Left ventricle myocardium superior (tissue), 1 donor: ENCODE data around the gene ZDHHC22. TPM values are rescaled to one million over a fixed set of nuclear protein-coding genes. Genes with fewer than 3 reads are reported as not detected.

Source experiments
- ATAC-seq: fragments of 200-7000 bp; cut with Tn5 transposase; one replicate; pipeline ENCODE4 v1.9.1; 2020; ENCODE audit warnings: mild to moderate bottlenecking, moderate library complexity
- DNase-seq: peaks from one replicate; pipeline ENCODE4 v3.0.0-alpha.2; 2020
- intact Hi-C: fragments of 100-400 bp; cut with micrococcal nuclease; formaldehyde crosslinking; loops from one replicate; pipeline ENCODE4 v1.11.0; 2022
- total RNA-seq: library from RNA; stranded (reverse); fragmentation: NEBNext Ultra II Directional; extraction: Animal tissue kit (Norgen Biotek cat#: 25700); gene quantifications from one replicate; pipeline ENCODE4 v1.2.1, GENCODE V29; 2021
- donor health status: DM: no; HTN: yes; CAD: no; lungs with severe emphysema.

Gene ZDHHC22
- total RNA-seq, 1 donor from 2014 or later: not detected

DNA sequence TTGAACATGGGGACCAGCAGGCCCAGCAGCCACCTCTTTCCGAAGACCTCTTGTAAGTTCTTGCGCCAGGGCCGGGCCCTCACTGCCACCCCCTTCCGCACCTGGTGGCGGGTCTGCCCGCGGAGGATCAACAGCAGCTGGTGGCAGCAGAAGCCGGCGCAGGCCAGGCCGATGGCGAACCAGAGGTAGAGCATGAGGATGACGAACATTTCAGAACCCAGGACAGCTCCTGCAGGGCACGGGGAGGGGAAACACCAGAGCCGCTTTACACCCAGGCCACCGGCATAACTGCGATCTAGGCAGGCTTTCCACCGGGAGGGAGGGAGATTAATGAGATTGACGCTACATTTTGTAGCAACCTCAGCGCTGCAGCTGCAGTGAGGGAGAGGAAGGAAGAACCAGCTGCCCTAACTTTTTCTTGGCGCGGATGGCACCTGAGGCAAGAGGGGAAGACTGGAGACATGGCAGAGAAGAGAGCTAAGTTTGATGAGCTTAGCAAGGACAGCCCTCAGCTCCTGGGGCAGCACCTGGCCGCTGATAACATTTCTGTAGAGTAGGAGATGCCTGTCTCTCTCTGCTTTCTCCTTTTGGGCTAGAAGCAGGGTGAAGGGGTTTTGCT, 7.8 kb downstream of the ZDHHC22 start:
- intact Hi-C loops: no loop called here
- peak; percentile 88 for ATAC-seq
- peak; percentile 58 for DNase-seq

DNA sequence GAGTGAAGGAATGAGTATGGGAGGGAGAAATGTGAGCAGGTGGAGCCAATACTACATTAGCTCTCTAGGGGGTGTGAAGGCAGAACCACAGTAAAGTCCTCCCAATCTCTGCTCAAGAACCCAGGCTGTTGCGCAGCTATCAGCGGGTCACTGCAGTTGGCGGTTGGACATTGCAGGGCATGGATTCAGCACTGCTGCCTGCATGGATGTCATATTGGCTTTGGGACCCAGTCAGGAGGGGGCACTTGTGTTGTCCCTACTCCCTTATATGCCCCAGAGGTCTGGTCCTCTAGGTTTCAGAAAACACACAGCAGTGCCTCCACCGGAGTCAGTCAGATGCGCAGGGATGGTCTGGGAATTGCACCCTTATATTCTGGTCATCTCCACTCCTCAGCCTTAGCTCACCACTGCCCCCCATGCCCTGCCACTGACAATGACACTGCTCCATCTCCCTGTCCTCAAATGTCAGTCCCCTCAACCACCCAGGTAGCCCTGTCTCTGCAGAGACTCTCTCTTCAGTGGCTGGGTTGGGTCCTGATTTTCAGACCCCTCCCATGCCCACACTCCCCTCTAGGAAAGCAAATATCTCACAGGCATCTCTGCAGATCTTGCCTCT, 9.6 kb downstream of the ZDHHC22 start:
- DNase-seq: no peak
- no peak for ATAC-seq
- intact Hi-C loops: no loop called here

DNA sequence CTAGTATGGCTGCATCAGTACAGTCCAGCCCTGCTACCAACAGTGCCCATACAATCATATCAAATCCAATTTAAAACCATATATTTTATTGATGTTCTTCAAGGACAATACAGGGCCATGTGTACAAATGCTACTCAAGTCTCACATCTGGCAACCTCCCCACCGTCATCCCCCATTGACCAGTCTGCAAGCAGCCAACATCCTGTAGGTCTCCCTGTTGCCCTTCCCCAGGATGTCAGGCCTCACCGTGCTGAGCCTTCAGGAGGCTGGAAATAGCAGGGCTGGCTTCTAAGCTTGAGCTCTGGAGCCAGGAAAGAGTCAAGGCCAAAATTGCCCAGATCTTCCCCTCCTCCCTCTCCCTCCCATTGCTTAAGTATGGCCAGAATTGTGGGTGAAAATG, 10.4 kb downstream of the ZDHHC22 start:
- intact Hi-C loops: no loop called here
- ATAC-seq: no peak
- DNase-seq: no peak

DNA sequence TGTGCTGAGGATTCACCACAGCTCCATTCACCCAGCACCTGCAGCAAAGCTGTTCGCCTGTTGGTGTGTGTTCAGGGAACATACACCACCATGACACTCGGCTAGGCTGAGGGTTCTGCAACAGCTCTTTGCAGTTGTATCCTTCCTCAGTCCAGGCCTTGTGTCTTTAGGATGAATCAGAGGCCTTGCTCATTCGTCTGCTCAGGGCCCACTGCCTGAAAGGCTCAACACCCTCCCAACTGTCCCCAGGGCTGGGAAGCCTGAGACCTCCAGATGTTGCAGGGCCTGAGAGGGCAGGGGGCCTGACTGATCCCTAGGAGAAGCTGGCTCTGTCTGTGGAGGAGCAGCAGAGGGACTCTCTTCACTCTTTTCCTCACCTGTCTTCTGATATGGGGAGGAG, 11.2 kb downstream of the ZDHHC22 start:
- ATAC-seq (no peak), DNase-seq (no peak)
- intact Hi-C loops: no loop called here

DNA sequence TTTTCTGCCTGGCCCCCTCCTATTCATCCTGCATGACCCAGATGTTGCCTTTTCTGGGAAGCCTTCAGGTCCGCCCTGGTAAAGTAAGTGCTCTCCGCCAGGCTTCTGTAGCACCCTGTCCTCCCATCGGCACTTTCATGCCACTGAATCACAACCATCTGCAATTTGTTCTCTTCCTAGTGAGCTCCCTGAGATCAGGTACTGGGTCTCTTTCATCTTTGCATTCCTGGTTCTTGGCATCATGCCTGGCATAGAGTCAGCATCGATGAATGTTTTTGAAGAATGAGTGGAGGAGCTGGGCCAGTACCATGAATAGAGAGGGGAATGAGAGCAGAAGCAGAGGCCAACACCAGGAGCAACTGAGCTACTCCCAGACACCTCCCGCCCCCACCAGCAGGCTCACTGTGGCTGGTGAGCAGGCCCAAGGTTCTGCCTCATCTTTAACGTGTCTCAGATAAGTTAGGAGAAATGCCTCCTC, 13.1 kb downstream of the ZDHHC22 start:
- intact Hi-C loops: no loop called here
- ATAC-seq (no peak), DNase-seq (no peak)

DNA sequence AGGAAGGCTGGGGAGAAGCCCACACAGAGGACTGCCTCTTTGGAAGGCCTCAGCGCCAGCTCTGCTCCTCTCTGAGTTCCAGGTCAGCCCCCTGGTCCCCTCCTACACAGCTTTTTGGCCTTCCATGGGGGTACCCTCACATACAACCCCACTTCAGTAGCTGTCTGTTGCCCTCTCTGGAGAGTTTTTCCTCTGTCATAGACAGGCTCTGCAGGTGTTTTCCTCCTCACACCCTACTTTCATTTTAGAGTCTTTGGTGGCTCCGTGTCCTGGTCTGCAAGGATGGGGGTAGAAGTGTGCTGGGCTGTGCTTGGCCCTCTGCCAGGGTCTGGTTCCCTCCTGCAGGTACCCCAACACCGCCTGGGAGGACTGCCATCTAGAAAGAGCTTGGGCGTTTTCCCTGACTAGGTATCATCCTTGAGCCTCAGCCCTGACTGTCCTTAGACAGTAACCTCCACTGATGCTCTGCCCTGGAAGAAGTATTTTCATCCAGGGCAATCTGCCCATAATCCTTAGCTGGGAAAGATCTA, 15.1 kb downstream of the ZDHHC22 start:
- ATAC-seq (no peak), DNase-seq (no peak)
- intact Hi-C loops: no loop called here

DNA sequence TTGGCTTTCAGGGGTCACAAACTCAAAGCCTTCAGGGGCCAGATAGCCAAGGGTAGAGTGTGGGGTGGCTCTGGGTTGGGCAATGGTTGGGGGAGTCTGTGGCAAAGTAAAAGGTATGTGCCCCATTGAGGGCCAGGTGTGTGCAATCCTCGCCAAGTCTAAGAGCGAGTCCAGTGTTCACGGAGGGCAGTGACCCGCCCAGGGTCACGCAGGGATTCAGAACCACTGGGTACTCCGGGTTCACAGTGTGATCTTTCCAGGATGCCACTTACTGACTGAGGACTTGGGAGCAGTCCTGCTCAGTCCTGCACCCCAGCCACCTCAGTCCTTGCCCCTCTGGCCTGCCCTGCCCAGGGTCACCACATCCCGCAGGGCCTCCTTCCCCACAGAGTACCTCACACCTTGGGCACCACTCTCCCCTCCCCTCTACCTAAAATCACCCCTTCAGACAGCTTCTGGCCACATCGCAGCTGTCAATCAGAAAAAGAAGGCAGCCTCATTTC, 15.7 kb downstream of the ZDHHC22 start:
- ATAC-seq: no peak
- intact Hi-C loops: no loop called here
- DNase-seq: no peak

DNA sequence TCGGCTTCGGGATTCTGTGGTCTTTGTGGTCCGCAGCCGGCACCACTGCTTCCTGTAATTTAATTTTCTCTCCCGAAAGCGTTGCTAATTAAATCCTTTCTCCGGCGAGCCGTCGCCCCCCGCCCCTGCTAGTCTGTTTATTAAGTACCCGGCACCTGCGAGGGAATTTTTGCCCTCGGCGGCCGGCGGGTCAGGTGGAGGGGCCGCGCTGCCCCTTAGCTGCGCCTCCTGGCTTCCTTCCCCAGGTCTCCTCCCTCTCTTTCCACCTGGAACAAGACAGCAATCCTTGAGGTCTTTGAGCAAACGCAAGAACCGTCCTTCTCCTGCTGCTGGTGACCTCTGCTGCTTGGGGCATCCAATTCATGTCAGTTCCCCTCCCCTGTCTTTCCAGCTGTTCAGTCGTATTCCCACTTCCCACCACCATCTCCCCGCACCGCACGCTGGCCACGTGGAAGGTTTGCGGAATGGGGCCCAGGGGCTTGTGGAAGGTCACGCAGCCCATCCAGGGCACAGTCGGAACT, 16.2 kb downstream of the ZDHHC22 start:
- intact Hi-C loops: no loop called here
- ATAC-seq (no peak), DNase-seq (no peak)

DNA sequence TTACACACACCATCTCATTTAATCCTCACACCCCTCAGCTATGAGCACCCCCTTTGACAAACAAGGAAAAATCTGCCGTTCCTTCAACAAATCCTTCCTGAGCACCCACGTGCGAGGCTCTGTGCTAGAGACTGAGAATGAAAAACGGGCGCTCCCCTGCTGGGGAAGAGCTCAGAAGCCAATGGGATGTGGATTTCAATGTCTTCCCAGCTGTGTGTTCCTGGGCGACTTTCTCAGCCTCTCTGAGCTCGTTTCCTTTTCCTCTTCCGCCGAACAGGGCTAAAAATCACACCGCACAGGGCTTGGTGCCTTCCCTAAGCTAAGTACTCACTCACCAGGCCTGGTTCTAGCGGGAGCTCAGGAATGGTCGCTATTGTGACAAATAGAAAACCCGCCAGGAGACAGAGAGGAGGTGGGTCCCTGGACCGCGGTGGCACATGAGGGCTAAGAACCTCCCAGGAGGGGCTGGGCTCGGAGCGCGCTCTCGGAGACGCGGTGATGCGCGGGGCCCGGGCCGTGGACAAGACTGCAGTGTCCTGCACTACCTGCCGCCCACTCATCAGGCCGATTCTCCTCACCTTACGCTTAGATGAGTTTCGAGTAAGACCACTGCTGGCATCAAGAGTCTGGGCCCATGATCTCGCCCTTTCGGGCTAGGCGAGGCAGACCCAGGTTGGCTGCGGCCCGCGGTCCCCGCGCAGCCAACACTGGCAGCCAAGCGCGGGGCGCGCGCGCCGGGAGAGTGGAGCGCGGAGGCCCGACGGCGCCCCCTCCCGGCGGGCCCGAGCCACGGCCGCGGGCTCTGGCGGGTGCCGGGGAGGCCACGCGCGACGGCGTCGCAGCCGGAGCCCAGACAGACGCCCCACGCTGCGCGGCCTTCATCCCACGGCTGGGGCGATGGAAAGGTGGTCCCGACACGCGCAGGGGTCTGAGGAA, 17.0 kb downstream of the ZDHHC22 start:
- peak; percentile 82 for DNase-seq
- peak; percentile 74 for ATAC-seq
- intact Hi-C loops: no loop called here

DNA sequence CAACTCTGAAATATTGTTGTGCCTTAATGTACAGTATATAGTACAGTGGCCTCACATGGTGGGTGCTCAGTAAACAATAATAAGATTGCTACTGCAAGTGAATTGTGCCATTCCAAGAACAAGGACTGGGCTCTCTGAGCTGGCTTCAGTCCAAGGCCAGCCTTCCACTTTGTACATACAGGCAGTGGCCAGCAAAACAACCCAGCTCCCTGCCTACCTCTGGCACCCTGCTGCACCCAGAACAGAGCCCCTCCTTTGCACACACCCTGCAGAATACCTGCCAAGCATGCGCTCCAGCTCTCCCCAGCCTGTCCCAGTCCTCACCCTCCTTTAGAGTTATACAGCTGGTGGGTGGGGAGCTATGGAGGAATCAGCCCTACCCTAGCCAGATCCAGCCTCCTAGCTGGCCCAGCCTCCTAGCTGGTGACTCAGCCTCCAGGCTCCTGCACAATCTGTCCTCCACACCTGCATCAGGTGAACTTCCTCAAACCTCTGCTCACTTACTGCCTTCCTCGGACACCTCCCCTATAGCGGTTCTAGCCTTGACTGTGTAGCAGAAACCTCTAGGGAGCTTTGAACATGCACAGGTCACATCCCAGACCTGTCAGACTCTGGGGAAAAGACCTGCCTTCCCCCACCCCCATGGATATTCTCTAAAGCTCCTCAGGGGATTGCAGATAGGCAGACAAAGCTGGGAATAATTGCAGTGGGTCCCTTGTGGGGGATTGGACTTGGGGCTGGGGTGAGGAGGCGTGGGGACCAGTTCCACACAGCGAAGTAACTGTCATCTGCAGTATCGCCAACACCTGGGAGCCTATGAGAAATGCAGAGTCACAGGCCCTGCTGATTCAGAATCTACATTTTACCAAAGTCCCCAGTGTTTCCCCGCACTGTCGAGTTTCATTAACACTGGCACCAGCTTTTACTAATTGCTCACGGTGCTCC, 17.9 kb downstream of the ZDHHC22 start:
- intact Hi-C loops: no loop called here
- peak; percentile 71 for DNase-seq
- ATAC-seq: peak; percentile 78

DNA sequence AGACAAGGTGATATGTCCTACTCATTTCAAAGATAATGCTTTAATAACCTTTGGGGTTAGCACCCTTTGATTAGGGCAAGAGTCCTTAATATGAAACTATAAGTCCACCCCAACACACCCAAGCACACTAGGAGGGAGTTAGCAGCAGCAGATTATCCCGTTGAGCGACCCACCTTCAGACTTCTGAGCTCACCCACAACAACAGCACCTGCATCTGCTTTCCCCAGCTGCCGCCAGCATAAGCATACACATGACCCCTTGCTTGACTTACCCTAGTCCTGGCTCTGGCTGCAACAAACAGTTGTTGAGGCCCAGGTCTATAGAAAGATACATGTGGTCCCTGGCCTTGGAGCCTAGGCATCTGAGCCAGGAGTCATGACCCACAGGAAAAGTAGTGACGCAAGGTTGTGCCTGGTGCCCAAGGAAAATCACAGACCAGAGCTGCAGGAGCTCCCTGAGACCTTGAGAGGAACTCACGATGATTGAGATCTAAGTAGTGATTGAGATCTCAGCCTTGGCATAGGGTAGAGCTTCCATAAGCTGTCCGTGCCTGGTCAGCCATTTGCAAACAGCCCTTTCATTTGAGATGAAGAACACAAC, 19.0 kb downstream of the ZDHHC22 start:
- no peak for ATAC-seq
- intact Hi-C loops: no loop called here
- no peak for DNase-seq

DNA sequence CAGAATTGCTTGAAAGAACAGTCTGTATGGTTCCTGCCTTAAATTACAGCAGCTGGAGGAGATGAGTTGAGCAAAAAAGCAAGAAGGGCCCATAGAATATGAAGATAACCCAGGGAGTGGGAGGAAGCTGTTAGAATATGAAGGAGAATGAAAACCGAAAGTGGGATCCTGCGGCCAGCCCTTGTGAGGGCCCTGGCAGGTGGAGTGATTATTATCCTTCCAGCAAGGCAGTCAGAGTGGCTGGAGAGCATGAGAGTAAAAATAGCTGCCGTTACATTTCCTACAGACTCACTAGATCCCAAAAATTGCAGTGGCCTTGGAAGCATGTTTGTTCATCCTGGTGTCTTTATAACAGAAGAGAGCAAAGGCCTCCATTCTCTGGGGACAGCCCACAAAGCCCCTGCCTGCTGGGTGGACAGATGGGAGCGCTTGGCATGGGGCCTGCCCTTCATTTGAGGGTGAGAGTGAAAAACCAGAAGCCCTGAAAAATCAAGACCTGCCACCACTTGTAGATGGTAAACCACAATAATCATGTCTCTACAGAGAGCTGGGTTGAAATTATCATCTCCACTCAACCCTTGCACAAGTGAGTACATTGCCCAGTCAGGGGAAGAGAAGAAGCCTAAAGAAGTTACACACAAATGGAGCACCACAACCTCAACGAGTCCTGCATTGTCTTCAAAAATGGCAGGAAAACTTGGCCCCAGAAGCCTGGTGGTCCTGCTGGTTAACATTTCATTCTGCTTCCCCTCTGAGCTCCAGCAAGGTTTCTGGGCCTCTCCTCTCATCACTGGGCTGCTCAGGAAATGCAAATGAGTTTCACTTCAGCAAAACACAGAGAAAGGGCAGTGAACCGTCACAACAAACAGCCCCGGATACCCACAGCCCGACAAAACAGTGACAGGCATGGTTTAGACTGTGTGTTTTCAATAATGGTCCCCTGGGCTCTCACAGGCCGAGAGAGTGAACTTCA, 20.5 kb downstream of the ZDHHC22 start:
- peak; percentile 62 for ATAC-seq
- intact Hi-C loops: no loop called here

DNA sequence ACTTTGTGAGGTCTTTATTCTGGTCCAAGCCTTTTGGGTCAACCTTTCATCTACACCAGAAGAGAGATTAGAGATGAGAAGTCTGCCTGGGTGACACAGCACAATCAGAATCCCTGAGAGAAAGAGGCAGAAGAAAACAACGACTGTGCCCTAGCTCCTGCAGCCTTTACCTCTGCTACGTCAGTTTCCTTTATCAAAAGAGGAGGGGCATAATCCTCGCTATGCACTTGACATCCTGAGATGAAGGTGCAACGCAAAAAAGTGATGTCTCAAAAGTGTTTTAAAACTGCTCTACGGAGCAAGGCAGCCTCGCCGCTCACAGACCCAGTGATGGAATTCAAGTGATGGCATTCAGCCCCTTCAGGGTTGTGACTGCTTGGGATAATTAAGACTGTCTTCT, 21.7 kb downstream of the ZDHHC22 start:
- DNase-seq (no peak), ATAC-seq (no peak)
- intact Hi-C loops: no loop called here

More for the DNA sequence above, 20.5 kb downstream of the ZDHHC22 start:
- DNase-seq: no peak

DNA sequence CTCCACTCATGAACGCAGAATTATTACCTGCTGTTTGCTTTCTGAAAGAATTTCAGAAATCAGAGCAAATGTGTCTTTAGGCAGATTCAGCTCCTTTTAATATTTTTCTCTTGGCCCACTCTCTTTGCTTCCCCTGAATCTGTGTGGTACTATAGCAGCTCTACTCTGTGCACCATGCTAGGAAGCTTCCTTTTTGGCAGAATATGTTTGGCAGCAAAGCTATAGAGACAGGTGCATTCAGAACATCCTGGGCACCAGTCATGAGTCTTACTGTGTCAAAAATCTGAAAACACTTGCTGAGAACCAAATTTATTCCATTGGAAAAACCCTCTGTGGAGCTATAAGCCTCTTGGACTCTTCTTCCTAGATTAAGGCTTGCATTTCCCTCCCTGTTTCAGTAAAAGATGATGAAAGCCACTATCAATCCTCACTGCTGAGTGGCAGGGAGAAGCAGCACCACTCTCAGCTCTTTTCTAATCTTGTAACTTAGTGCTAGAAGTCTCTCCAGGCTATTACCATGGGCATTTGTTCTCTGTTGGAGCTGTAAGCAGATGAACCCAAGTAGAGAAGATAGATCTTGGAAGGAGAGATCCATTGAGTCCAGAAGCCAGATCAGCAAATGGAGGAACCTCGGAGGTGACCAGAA, 25.3 kb downstream of the ZDHHC22 start:
- intact Hi-C loops: no loop called here
- no peak for DNase-seq
- ATAC-seq: no peak

DNA sequence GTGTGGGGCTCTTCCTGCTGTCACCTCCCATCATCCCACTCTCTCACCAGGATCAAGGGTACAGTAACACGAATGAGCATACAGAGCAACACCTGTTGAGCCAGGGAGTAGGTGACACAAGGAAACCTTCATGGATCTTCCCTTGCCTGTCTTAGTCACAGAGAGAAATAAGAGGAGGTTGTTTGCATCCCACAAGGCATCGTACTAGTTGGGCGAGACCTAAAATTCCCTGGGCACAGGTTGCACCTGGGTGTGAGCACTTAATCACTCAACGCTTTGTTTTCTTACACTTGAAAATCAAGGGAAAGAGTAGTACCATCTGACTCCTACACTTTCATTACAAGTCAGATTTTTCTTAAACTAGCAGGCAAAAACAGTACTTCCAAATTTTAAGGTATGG, 27.0 kb downstream of the ZDHHC22 start:
- intact Hi-C loops: no loop called here
- ATAC-seq: no peak
- no peak for DNase-seq

DNA sequence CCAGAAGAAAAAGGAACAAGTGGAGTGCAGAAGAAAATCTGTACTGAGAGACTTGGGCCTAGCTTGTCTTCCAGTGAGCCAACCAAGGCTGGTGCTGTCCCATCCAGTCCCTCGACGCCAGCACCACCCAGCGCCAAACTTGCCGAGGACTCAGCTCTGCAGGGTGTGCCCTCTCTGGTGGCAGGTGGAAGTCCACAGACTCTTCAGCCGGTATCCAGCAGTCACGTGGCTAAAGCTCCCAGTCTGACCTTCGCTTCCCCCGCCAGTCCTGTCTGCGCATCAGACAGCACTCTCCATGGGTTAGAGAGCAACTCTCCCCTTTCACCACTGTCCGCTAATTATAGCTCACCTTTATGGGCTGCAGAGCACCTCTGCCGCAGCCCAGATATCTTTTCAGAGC, 27.9 kb downstream of the ZDHHC22 start:
- ATAC-seq (peak; percentile 94), DNase-seq (peak; percentile 78)
- intact Hi-C loops: no loop called here
